Epidermal melanocyte (primary cell): Measurements from ENCODE around the gene ID1.
"Not testable (repeated sequence)": the region's sequence is repeated elsewhere in the genome, so short reads cannot be mapped to it uniquely, and the experiment has no call there.

Experiments
- DNase-seq: peaks from one replicate; pipeline ENCODE4 v3.0.0; 2011; ENCODE audit warnings: low spot score; ENCODE audit not compliant: insufficient read length

ID1 gene

DNA sequence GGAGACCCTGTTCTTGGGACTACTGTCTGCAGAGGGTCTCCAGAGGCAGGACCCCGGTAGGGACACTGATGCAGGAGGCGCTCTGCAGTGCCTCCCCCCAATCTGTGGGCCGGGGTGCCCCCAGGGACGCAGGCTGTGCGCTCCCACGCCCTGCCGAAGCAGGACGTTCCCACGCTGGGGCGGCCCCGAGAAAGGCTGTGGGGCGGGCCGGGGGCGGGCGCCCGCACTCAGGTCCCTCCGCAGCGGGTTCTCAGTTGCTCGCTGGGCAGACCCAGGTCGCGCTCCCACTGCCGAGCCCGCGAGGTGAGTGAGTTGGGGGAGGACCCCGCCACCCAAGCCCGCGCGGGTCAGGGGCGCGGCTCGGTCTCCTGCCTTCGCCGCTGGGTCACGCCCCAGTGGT is 32.6 kb downstream of the ID1 start, which contains the start of gene COX4I2:
COX4I2 (plus strand) TSS at position 253 of the 400 bp plus-strand sequence. CDS start 1,106 bp downstream, outside the sequence.
- no peak for DNase-seq

DNA sequence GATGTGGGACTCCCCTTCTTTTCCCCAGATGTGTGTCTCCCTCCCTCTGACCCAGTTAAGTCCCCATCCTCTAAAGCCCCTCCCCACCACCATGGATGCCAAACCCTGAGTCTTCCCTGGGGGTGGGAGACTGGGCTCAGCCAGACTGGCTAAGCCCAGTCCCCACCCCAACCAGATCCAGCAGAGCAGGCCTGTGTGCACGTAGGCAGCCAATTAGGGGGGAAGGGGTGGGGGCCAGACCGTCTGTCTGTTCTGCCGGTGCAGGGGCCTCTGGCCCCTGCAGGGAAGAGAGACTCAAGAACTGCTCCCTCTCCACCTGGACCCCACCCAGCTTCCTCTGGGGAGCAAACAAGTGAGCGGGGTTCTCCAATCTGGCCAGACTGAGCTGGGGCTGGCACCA is 33.2 kb downstream of the ID1 start:
- no peak for DNase-seq

GRCh38 chr20:31638816-31639215 is 33.7 kb downstream of the ID1 start:
- no peak for DNase-seq

DNA sequence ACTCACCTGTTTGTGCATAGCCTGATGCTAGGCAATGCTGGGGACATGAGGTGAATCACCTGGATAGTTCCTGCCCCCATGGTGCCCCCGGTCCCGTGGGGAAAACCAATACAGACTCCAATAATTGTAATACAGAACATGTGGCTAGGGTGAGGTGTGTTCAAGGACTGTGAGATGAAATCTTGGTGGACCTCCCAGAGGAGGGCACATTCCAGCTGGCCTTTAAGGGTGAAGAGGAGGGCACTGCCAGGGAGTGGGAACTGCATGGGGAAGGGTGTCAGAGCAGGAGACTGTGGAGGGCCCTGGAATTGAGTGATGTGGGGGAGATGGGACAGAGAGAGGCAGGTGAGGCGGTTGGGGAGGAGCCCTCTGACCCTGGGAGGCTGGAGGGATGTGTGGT is 35.2 kb downstream of the ID1 start:
- DNase-seq: no peak

- no peak for DNase-seq
These were observed 36.3 kb downstream of the ID1 start for GRCh38 chr20:31641391-31641790.

DNA sequence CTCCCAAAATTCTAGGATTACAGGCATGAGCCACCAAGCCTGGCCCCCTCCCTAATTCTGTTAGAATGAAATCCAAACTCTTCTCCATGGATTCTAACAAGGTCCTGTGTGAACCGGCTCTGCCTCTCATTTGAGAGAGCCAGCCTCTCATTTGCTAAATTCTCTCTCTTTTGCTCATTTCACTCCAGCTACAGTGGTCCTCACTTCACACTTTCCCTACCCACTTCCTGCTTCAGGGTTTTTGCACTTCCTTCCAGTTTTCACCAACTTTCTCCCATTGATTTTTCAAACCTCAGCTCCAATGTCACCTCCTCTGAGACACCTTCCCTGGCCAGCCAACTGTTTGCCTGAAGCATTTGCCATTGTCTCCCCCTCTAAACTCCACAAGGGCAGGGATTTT is 37.7 kb downstream of the ID1 start:
- DNase-seq: no peak

DNA sequence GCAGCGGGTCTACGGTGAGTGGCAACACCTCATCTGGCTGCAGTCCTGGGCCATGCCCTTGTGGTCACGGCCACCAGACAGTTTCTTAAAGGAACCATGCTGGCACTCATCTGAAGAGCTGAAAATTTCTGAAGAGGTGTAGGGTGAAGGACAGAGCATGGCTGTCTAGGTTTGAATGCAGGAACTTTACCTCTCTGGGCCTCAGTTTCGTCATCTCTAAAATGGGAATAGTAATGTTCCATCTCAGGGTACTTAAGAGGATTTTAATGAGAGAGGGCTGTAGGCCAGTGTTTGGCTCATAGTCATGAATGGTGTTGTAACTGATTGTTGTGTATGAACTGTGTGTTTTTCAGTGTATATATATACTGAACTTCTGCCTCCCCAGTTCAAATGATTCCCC is 38.4 kb downstream of the ID1 start:
- DNase-seq: no peak

DNA sequence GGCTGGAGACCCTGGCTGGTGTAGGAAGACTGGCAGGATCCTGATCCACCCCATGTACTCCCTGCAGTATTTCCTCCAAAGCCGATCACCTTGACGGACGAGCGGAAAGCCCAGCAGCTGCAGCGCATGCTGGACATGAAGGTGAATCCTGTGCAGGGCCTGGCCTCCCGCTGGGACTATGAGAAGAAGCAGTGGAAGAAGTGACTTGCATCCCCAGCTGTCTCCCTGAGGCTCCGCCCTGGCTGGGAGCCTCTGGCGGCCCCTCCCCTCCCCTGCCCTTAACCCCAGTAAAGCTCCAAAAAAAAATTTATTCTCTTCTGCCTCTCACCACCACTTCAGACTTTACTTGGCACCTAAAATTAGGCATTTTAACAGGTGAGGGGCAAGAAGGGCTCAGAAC is 39.6 kb downstream of the ID1 start:
- DNase-seq: no peak

DNA sequence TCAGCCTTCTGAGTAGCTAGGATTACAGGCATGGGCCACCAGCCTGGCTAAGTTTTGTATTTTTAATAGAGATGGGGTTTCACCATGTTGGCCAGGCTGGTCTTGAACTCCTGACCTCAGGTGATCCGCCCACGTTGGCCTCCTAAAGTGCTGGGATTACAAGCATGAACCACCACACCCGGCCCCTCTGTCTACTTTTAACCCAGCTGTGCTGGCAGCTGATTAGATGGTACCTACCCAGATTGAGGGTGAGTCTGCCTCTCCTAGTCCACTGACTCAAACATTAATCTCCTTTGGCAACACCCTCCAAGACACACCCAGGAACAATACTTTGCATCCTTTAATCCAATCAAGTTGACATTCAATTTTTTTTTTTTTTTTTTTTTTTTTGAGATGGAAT is 43.0 kb downstream of the ID1 start:
- not testable (repeated sequence) for DNase-seq

GRCh38 chr20:31652917-31653396 is 47.9 kb downstream of the ID1 start:
- DNase-seq: no peak

DNA sequence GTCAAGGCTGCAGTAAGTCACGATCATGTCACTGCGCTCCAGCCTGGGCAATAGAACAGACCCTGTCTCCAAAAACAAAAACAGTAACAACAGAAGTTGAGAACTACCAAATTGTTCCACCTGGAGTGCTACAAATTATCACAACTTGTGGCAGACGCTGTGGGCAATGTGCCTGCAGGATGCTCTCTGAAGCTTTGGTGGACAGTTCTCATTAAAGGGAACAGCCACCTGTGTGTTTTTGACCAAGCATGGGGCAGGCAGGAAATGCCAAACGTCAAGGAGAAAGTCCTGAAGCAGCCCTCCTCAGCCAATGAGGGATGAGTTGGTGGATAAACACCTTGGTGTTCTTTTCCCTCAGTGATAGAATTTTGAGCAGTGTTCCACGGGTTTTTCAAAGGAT is 48.5 kb downstream of the ID1 start:
- no peak for DNase-seq

DNA sequence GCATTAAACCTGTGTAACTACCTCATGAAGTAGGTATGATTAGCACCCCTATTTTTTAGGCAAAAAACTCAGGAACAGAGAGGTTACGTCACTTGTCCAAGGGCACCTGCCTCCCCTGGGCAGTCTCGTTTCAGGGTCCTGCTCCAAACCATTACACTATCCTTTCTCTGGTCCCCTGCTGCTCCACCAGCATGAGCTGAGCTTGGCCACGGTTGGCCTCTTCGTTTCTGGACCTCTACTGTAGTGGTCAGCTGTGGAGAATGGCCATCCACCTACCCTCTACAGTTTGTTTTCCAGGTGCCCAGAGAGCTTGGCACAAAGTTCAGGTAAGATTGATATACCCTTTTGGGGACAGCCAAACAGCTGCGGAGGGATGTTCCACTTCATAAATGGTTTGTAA is 49.4 kb downstream of the ID1 start:
- DNase-seq: no peak
